GM23338 (cell line): ENCODE data around the gene CD46. TPM values are rescaled to one million over a fixed set of nuclear protein-coding genes. Genes with fewer than 3 reads are reported as not detected.
A peak's percentile ranks its signal among the peaks of the same experiment; 100 is the strongest.

Experiments used
- ZNF462 ChIP-seq: fragments of 250-450 bp; sonication (Bioruptor Pico); IDR thresholded peaks from 2 replicates; pipeline ENCODE4 v1.5.0; 2020; ENCODE audit warnings: mild to moderate bottlenecking, moderate library complexity
- microRNA counts: library from miRNA; unstranded; fragments of <30 nt; microRNA quantifications from one replicate; lab custom pipeline; 2017
- polyA plus RNA-seq: library from polyadenylated mRNA; unstranded; fragments of >200 nt; fragmentation: Nextera tagmentation; extraction: Ambion mirVana; gene quantifications from 2 replicates; pipeline ENCODE4 v1.2.1, GENCODE V29; 2016
- small RNA-seq: library from RNA; depleted of rRNA; stranded (forward); fragments of <200 nt; gene quantifications from one replicate; pipeline ENCODE3, GENCODE V24; 2014; ENCODE audit warnings: low replicate concordance
- total RNA-seq: library from RNA; depleted of rRNA; stranded (reverse); fragments of >200 nt; shearing (Covaris generic); gene quantifications from 2 replicates; pipeline ENCODE4 v1.2.3, GENCODE V29; 2014; rRNA removed

CD46 gene
- total and polyA plus RNA-seq, 2 experiments from 2014 or later = 199 to 209 TPM

GRCh38 chr1:207844371-207844770 is 92.5 kb downstream of the CD46 start (continued):
- no peak for TF ChIP-seq ZNF462 (CRISPR knock-in tag)

MicroRNAs encoded within 50 kb of the gene (microRNA counts, 767-probe panel; counts per million panel counts)
- microRNA hsa-miR-29b-3p (lab: Ali Mortazavi, UCI) (7,107 counts per million, percentile 39 among the panel's probes with 10 or more counts), microRNA hsa-miR-29c-3p (lab: Ali Mortazavi, UCI) (not detected)

Small RNAs within 50 kb of the gene (small RNA-seq; reads per million reads assigned to genes)
- not detected for gene RNA5SP534

Other genes starting within 250 kb of the CD46 start
- gene CR1L, start 106.9 kb upstream of the CD46 start, total RNA-seq = 2.9 and 5.8 TPM in 2 replicates
- gene CR1L, start 106.9 kb upstream of the CD46 start, polyA plus RNA-seq = 13.4 and 21.4 TPM in 2 replicates
- 0.07 and 0.23 TPM in 2 replicates for gene CD34, start 159.1 kb downstream of the CD46 start, total RNA-seq
- gene CD34, start 159.1 kb downstream of the CD46 start, polyA plus RNA-seq = 0.09 and 0.18 TPM in 2 replicates